GM21423 (cell line): Measurements from ENCODE around the gene PPBP.
"Not testable (repeated sequence)": the region's sequence is repeated elsewhere in the genome, so short reads cannot be mapped to it uniquely, and the experiment has no call there.

Experiments used
- ATAC-seq: cut with Tn5 transposase; IDR thresholded peaks from one replicate; pipeline ENCODE4 v1.9.1; 2021; ENCODE audit warnings: mild to moderate bottlenecking, moderate library complexity; ENCODE audit not compliant: unreplicated experiment

Gene PPBP

GRCh38 chr4:73998040-73999011 lies 10.3 kb upstream of the PPBP start, which contains the start of gene CXCL5:
Gene CXCL5, minus strand, starts transcription at chr4:73998677. Its CDS starts 96 bp downstream, at chr4:73998581.
- ATAC-seq, result no peak

DNA sequence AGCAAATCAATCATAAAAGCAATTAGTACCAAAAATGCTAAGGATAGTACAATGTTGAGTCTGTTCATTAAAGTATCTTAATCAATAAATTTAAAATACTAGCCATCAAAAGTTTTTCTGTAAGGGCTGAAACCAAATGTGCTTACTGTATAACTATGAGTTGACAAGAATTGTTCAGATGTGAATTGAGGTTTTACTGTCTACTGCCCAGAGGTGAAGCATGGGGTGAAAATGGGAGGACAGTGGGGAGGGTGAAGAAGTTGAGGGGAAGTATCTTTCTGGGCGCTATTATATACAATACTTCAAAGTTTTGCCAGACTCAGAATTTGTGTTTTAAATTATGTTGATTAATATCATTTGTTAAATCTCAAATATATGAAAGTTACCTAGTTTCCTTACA lies 4.1 kb upstream of the PPBP start:
- ATAC-seq, result no peak

GRCh38 chr4:73991742-73992000 lies 3.7 kb upstream of the PPBP start:
- ATAC-seq, result no peak

- no peak for ATAC-seq
Observed at GRCh38 chr4:73990988-73991741, 3.2 kb upstream of the PPBP start.

DNA sequence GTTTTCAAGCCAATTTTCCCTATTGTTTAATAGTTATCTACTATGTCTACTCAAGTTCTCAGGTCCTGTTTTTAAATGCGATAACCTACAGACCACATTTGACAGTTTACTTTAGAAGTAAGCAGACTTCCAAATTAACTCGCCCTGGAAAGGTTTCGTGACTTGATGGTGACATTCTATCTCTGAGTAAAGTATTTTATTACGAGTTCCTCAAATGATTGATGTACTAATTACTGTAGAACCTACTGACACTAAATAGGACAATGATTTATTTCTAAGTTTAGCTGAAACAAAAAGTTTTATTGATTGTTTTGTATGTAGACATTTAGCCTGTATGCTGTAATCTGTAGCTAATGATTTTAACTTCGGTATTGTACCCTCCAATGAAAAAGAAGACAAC lies 1.9 kb upstream of the PPBP start:
- ATAC-seq, result no peak

- ATAC-seq, result no peak
Observed at GRCh38 chr4:73989031-73989430, 1.0 kb upstream of the PPBP start.

- ATAC-seq, result no peak
Observed at GRCh38 chr4:73985528-73985852, 2.5 kb downstream of the PPBP start.

DNA sequence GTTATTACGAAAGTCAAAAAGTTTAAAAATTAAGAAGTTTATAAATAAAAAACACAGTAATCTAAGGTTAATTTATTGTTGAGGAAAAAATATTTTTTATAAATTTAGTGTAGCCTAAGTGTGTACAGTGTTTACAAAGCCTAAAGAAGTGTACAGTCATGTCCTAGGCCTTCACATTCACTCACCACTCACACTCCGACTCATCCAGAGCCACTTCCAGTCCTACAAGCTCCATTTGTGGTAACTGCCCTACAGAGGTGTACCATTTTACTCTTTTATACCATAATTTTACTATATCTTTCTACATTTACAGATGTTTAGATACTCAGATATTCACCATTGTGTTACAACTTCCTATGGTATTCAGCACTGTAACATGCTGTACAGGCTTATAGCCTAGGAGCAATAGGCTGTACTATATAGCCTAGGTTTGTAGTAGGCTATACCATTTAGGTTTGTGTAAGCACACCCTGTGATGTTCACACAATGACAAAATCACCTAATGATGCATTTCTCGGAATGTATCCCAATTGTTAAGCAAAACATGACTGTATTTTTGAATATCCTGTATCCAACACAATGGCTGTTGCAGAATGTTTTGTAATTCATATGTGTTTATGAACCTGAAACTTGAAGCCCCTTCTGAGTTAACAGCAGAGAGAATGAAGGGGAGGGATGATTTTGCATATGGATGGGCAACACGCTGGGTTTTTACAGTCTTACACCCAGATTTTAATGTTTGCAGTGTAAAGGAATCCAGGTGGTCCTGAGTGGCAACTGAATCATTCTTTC lies 3.1 kb downstream of the PPBP start:
- ATAC-seq, result no peak

DNA sequence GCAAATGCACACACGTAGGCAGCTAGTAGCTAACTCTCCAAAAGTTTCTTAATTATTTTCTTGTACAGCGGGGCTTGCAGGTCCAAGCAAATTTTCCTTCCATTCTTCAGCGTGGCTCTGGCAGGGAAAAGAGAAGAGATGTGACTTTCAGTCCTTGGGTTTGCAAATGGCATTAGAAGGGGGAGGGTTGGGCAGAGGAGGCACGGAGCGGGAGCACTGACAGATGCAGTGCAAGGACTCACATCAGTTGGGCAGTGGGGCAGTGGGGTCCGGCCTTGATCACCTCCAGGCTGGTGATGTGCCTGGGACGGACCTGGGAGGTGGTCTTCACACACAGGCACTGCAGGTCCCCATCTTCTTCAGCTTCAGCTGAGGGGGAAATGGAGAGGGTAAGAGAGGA lies 6.8 kb downstream of the PPBP start:
- ATAC-seq, result not testable (repeated sequence)

DNA sequence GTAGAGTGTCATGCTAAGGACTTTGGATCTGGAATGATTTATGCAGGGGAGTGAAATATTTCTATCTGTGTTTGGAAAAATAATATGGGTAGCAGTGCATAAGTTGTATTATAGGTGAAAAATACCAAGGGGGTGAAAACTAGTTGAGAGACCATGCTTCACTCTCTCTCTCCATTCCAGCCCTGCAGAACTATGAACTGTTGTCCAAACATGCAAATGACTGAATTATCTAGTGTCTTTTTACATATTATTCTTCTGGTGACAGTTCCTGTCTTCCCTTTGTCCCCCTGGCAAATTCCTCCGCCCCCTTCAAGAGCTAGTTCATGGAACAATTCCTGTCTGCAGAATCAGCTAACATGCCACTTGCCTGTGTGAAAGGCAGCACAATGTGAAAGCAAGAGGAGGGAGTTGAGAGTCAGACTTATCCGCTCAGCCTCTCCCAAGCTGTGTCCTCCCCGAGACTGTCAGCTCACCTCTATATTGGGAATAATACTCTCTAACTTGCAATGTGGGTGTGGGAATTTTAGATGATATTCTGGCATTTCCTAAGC lies 8.5 kb downstream of the PPBP start:
- ATAC-seq, result no peak

DNA sequence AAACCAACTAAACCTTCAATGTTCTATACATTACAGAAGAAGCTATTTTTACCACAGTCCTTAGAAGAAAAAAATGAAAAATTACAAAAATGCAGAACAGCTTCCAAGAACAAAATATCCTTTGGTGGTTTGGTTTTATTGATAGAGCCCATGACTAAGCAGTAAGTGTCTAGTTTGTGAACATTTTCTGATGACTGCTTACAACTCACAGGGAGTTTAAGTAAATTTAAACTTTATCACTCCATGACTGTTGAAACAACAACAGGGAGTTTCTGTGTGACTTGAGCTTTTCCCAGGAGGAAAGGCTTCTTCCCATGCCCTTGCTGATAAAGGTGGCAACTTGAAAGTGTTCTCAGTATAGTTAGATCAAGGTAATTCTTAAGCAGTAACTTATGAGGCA lies 9.1 kb downstream of the PPBP start:
- no peak for ATAC-seq

- no peak for ATAC-seq
Observed at GRCh38 chr4:73976716-73977115, 11.3 kb downstream of the PPBP start.

DNA sequence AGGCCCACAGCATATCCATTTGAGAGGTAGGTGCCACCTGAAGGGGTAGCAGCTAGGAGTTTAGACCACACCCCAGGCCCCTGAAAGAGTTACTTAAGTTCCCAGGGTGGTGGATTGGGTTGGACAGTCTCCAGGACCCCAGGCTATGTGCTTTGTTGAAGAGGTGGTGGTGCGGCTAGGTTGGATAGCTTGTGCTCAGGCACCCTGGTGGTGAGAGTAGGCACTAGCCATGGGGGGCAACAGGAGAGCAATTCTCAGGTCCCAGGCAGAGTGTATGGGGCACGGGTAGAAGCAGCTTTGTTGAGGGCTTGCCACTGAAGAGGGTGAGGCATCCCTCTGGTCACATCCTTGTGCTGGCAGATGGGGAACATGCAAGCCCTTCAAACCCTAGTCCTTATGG lies 11.8 kb downstream of the PPBP start:
- no peak for ATAC-seq

DNA sequence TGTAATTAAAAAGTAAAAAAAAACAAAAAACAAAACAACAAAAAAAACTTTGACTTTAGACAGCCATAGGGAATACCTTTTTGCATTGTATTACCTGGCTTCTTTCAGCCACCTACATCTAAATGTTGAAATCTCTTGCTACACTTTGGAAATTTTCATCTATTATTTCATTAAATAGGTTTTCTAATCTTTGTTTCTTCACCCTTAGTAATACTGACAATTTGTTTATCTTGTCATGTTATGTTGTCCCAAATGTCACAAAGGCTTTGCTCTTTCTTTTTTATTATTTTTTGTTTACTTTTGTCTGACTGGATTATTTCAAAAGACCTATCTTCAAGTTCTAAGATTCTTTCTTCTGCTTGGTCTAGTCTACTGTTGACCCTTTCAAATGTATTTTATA lies 13.6 kb downstream of the PPBP start:
- ATAC-seq, result no peak

DNA sequence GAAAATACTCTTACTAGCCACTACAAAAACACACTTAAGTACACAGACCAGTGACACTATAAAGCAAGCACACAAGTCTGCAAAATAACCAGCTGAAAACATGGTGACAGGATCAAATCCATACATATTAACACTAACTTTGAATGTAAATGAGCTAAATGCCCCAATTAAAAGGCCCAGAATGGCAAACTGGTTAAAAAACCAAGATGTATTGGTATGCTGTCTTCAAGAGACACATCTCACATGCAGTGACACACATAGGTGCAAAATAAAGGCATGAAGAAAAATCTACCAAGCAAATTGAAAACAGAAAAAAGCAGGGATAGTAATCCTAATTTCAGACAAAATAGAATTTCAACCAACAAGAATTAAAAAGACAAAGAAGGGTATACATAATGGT lies 17.0 kb downstream of the PPBP start:
- no peak for ATAC-seq

GRCh38 chr4:73970011-73970410 lies 18.0 kb downstream of the PPBP start:
- ATAC-seq, result no peak

DNA sequence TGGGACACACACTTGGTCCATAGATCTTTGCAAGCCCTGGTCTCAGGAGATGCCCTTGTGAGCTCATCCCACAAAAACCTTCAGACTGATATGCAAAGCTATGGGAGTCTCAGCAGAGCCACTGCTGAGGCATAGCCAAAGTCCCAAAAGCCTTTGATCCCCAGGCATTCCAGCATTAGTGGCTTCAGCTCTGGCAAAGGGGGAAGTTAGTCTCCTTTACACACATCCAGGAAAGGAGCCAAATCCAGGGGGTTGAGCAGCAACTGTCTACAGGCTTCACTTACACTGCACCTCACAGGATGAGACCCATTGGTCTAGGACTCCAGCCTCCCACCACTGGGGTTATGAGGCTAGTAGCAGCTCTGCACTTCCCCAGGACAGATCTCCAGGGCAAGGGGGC lies 20.1 kb downstream of the PPBP start:
- ATAC-seq, result no peak

- no peak for ATAC-seq
Observed at GRCh38 chr4:73964862-73965611, 23.0 kb downstream of the PPBP start.

- no peak for ATAC-seq
Observed at GRCh38 chr4:73962724-73963123, 25.3 kb downstream of the PPBP start.

GRCh38 chr4:73959041-73959440 lies 28.9 kb downstream of the PPBP start:
- ATAC-seq, result not testable (repeated sequence)

DNA sequence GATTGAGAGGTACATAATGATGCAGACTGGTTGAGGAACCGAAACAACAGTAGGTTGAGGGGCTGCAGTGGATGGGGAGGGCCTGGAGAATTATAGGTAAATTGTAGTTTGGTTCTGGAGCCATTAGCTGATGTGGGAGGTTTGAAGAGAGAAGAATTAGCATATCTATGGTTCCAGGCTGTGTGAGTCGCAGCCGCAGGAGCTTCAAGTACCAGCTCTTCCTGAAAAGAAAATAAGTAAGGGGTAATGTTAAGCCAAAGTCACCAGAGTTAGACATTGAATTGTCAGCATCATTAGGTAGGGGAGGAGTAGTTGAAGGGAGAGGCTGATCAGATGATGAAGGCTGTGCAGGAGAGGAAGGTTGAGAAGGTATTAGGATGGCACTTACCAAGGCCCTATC lies 35.6 kb downstream of the PPBP start:
- ATAC-seq, result no peak
